GM12891 (cell line): ENCODE measurements around the gene EIF3C.
"Not testable (repeated sequence)": the region's sequence is repeated elsewhere in the genome, so short reads cannot be mapped to it uniquely, and the experiment has no call there.

ENCODE experiments used
- POLR2A ChIP-seq: IDR thresholded peaks from 2 replicates; pipeline ENCODE4 v1.6.1; 2011; ENCODE audit warnings: low read depth, low read length, control low read depth
- POLR2AphosphoS5 ChIP-seq: IDR thresholded peaks from 2 replicates; pipeline ENCODE4 v1.6.1; 2011; ENCODE audit warnings: low read depth, low read length, control low read depth

- not testable (repeated sequence) for TF ChIP-seq POLR2A, POLR2AphosphoS5
These were observed 7.0 kb upstream of the EIF3C start for GRCh38 chr16:28704246-28704645.
